K562 (cell line): ENCODE data around the gene DYSF. TPM values are rescaled to one million over a fixed set of nuclear protein-coding genes. Genes with fewer than 3 reads are reported as not detected.

Experiments used
- ATAC-seq: fragments of 200-7000 bp; cut with Tn5 transposase; 3 replicates; pipeline ENCODE4 v1.9.1; 2020; ENCODE audit warnings: moderate library complexity
- BruUV-seq: library from RNA; stranded (reverse); fragments of 400-500 nt; replicated peaks from 2 replicates; lab custom pipeline; 2021; lab: Mats Ljungman, UMichigan
- CTCF ChIA-PET: fragments of 300-600 bp; formaldehyde crosslinking; extraction: SDS; loops from one replicate; lab custom pipeline; 2021; ENCODE audit warnings: low intra/inter-chr PET ratio; lab: Yijun Ruan, JAX
- POLR2A ChIA-PET: fragments of 300-600, 350-650 bp; sonication (Branson Sonifier 250); formaldehyde crosslinking; extraction: SDS; loops from one replicate; lab custom pipeline; 2021; ENCODE audit warnings: antibody characterized with exemption, inconsistent platforms; lab: Yijun Ruan, JAX
- DNase-seq, 4 experiments: peaks; one replicate each; pipeline versions ENCODE4 v3.0.0 to v3.0.0-alpha.2; 2011 to 2018; ENCODE audit warnings: low spot score in 3 of 4, mixed read lengths in 3 of 4; ENCODE audit errors: extremely low read depth in 1 of 4
- FAIRE-seq: peaks from 2 replicates; lab custom pipeline; 2011; peaks lifted over from hg19 to GRCh38; lab: Jason Lieb, UNC
- H2AFZ ChIP-seq: 2 replicates; pipeline ENCODE4 v1.6.0; 2011; ENCODE audit warnings: low read depth, low read length, control low read depth, inconsistent platforms
- H3K27ac ChIP-seq: fragments of 200-600 bp; 3 replicates; pipeline ENCODE4 v1.8.0; 2011; ENCODE audit warnings: low read depth, mild to moderate bottlenecking, control low read depth, inconsistent platforms, low read length, moderate library complexity, mixed read lengths; ENCODE audit errors: extremely low read depth
- H3K27me3 ChIP-seq, 2 experiments: fragments of 300-600 bp in 1 of 2; 2 replicates in 1 of 2; 3 replicates in 1 of 2; pipeline versions ENCODE4 v1.6.0 to v1.8.0; 2011; ENCODE audit warnings: inconsistent platforms in 2 of 2, low read length in 2 of 2, mild to moderate bottlenecking in 1 of 2, mixed read lengths in 1 of 2, moderate library complexity in 1 of 2; ENCODE audit not compliant: control insufficient read depth in 2 of 2, insufficient read depth in 2 of 2
- H3K36me3 ChIP-seq: fragments of 300-600 bp; 3 replicates; pipeline ENCODE4 v1.8.0; 2011; ENCODE audit warnings: mild to moderate bottlenecking, low read length, inconsistent platforms; ENCODE audit not compliant: control insufficient read depth, insufficient read depth
- H3K4me1 ChIP-seq, 2 experiments: fragments of 200-600 bp in 1 of 2; replicated peaks in 1 of 2; 2 replicates in 1 of 2; 3 replicates in 1 of 2; pipeline versions ENCODE4 v1.5.1 to v1.8.0; 2011; ENCODE audit warnings: inconsistent platforms in 2 of 2, low read length in 2 of 2, mild to moderate bottlenecking in 1 of 2, mixed read lengths in 1 of 2, moderate library complexity in 1 of 2; ENCODE audit not compliant: control insufficient read depth in 2 of 2, insufficient read depth in 2 of 2
- H3K4me2 ChIP-seq: 2 replicates; pipeline ENCODE4 v1.6.1; 2011; ENCODE audit warnings: low read length, control low read depth, inconsistent platforms, mixed read lengths; ENCODE audit not compliant: insufficient read depth
- H3K4me3 ChIP-seq: fragments of 200-600 bp; sonication (generic), shearing (Covaris generic); 2 replicates; pipeline ENCODE4 v1.5.1; 2016; ENCODE audit warnings: control low read depth, inconsistent platforms
- H3K79me2 ChIP-seq: fragments of 200-600 bp; 3 replicates; pipeline ENCODE4 v1.8.0; 2011; ENCODE audit warnings: low read length, inconsistent platforms; ENCODE audit not compliant: control insufficient read depth, insufficient read depth
- H3K9ac ChIP-seq, 2 experiments: 2 replicates each; pipeline versions ENCODE4 v1.6.0 to v1.6.1; 2011; ENCODE audit warnings: low read depth in 2 of 2, low read length in 2 of 2, control low read depth in 1 of 2, inconsistent platforms in 1 of 2, mild to moderate bottlenecking in 1 of 2, mixed read lengths in 1 of 2; ENCODE audit not compliant: insufficient read depth in 1 of 2
- H3K9me1 ChIP-seq: one replicate; pipeline ENCODE4 v1.6.0; 2011; ENCODE audit warnings: inconsistent platforms, mild to moderate bottlenecking, low read length, moderate library complexity; ENCODE audit not compliant: control insufficient read depth, insufficient read depth
- H3K9me3 ChIP-seq: replicated peaks from 2 replicates; pipeline ENCODE4 v1.5.1; 2011; ENCODE audit warnings: low read depth, low read length, inconsistent platforms; ENCODE audit not compliant: control insufficient read depth, insufficient read depth
- H4K20me1 ChIP-seq: replicated peaks from 2 replicates; pipeline ENCODE4 v1.6.1; 2011; ENCODE audit warnings: low read length, inconsistent platforms, mixed read lengths; ENCODE audit not compliant: control insufficient read depth, insufficient read depth
- CAMTA2 ChIP-seq: fragments of 250-450 bp; sonication (Bioruptor Pico); conservative IDR thresholded peaks from 2 replicates; pipeline ENCODE4 v1.5.1; 2022
- CBFB ChIP-seq: sonication (generic); formaldehyde crosslinking; IDR thresholded peaks from 2 replicates; pipeline ENCODE4 v1.4.0; 2020; ENCODE audit warnings: mild to moderate bottlenecking, missing genetic modification reagents
- CCNT2 ChIP-seq: IDR thresholded peaks from 2 replicates; pipeline ENCODE4 v1.6.1; 2011; ENCODE audit warnings: borderline replicate concordance, low read depth, mild to moderate bottlenecking, moderate library complexity, mixed read lengths, low read length; ENCODE audit not compliant: insufficient read length; ENCODE audit errors: extremely low read depth
- CHD2 ChIP-seq: IDR thresholded peaks from 2 replicates; pipeline ENCODE4 v1.6.1; 2011; ENCODE audit warnings: low read depth, low read length
- CREM ChIP-seq: IDR thresholded peaks from 2 replicates; pipeline ENCODE4 v1.6.1; 2014; ENCODE audit warnings: antibody characterized with exemption, low read depth
- FOXA1 ChIP-seq: fragments of 450-650 bp; IDR thresholded peaks from 2 replicates; pipeline ENCODE4 v1.6.1; 2016; ENCODE audit warnings: mild to moderate bottlenecking, borderline replicate concordance
- KLF6 ChIP-seq: fragments of 250-450 bp; sonication (Bioruptor Pico); IDR thresholded peaks from 2 replicates; pipeline ENCODE4 v1.4.0; 2020; ENCODE audit warnings: mild to moderate bottlenecking, moderate library complexity, borderline replicate concordance
- MCM2 ChIP-seq: fragments of 450-650 bp; IDR thresholded peaks from 2 replicates; pipeline ENCODE4 v1.6.1; 2017; ENCODE audit warnings: low read depth, mild to moderate bottlenecking
- MXI1 ChIP-seq: IDR thresholded peaks from 2 replicates; pipeline ENCODE4 v1.6.1; 2011; ENCODE audit warnings: low read depth, mild to moderate bottlenecking, improper control_type of control experiment, low read length
- MYC ChIP-seq, 2 experiments: fragments of 250-450 bp in 1 of 2; sonication (Bioruptor Pico) in 1 of 2; IDR thresholded peaks; 2 replicates each; pipeline versions ENCODE4 v1.5.1 to v1.6.1; 2012 to 2021; ENCODE audit warnings: low read depth in 2 of 2, borderline replicate concordance in 1 of 2, improper control_type of control experiment in 1 of 2, low read length in 1 of 2, mild to moderate bottlenecking in 1 of 2, moderate library complexity in 1 of 2
- POLR3A ChIP-seq: IDR thresholded peaks from 2 replicates; pipeline ENCODE4 v1.6.1; 2011; ENCODE audit warnings: borderline replicate concordance, mild to moderate bottlenecking, moderate library complexity; ENCODE audit not compliant: insufficient read length, insufficient read depth; ENCODE audit errors: extremely low read depth
- RAD51 ChIP-seq: fragments of 450-650 bp; IDR thresholded peaks from 2 replicates; pipeline ENCODE4 v1.7.1; 2016; ENCODE audit warnings: low read depth, mild to moderate bottlenecking, borderline replicate concordance
- TAF7 ChIP-seq: fragments of 450-650 bp; IDR thresholded peaks from 2 replicates; pipeline ENCODE4 v1.6.1; 2016; ENCODE audit warnings: missing genetic modification characterization, missing compliant biosample characterization
- YY1 ChIP-seq, 3 experiments: IDR thresholded peaks; 2 replicates each; pipeline ENCODE4 v1.6.1; 2011; ENCODE audit warnings: low read length in 2 of 3, mild to moderate bottlenecking in 2 of 3, moderate library complexity in 2 of 3, borderline replicate concordance in 1 of 3, control low read depth in 1 of 3, low read depth in 1 of 3; ENCODE audit not compliant: insufficient read depth in 3 of 3, insufficient replicate concordance in 2 of 3, control insufficient read depth in 1 of 3, insufficient read length in 1 of 3; ENCODE audit errors: extremely low read depth in 1 of 3
- ZFP1 ChIP-seq: fragments of 450-650 bp; formaldehyde crosslinking; IDR thresholded peaks from 2 replicates; pipeline ENCODE4 v1.4.0; 2020; ENCODE audit warnings: mild to moderate bottlenecking, mixed read lengths
- ZKSCAN1 ChIP-seq: fragments of 150-350 bp; IDR thresholded peaks from 2 replicates; pipeline ENCODE4 v1.6.1; 2016; ENCODE audit warnings: low read depth, low read length
- ZNF217 ChIP-seq: sonication (generic); formaldehyde crosslinking; IDR thresholded peaks from 2 replicates; pipeline ENCODE4 v1.8.0; 2022; ENCODE audit warnings: mild to moderate bottlenecking, missing genetic modification reagents
- WGBS: fragments of 100-300 bp; shearing (Covaris generic); methylation state at CpG from one replicate; pipeline ENCODE4 v1.1.6; 2016; ENCODE audit warnings: low coverage, mixed read lengths; ENCODE audit not compliant: insufficient coverage; ENCODE audit errors: missing lambda C conversion rate; 5-methylcytosine and 5-hydroxymethylcytosine counted together
- in situ Hi-C: fragments of 300-500 bp; cut with MboI; formaldehyde crosslinking; loops from 4 replicates; pipeline ENCODE4 v1.15.0; 2018; ENCODE audit warnings: inconsistent platforms, mixed read lengths
- intact Hi-C: fragments of 100-400 bp; cut with micrococcal nuclease; formaldehyde crosslinking; loops from 2 replicates; pipeline ENCODE4 v1.14.2; 2022
- polyA plus RNA-seq, 8 experiments: library from polyadenylated mRNA; depleted of rRNA in 4 of 8; stranded (reverse) in 5 of 8; unstranded in 3 of 8; fragments of >200 nt; fragmentation: Nextera tagmentation in 2 of 8; fragmentation: Illumina TruSeq in 1 of 8; extraction: Ambion mirVana in 2 of 8; extraction: Trizol in 1 of 8; gene quantifications; 2 replicates each; pipeline versions ENCODE4 v1.2.1 to v1.2.3, GENCODE V29; 2011 to 2014; ENCODE audit warnings: inconsistent platforms in 1 of 8, missing spikeins in 1 of 8
- total RNA-seq, 7 experiments: library from RNA; depleted of rRNA in 6 of 7; stranded (reverse); fragments of >200 nt in 6 of 7; fragmentation: Illumina TruSeq in 2 of 7; extraction: Trizol in 2 of 7; gene quantifications; 2 replicates each; pipeline versions ENCODE4 v1.2.1 to v1.2.3, GENCODE V29; 2011 to 2021; ENCODE audit warnings: low replicate concordance in 1 of 7
- TF ChIP-seq, protein P1 (sequence below): fragments of 450-650 bp; IDR thresholded peaks from 2 replicates; pipeline ENCODE4 v1.6.1; 2018; ENCODE audit warnings: mild to moderate bottlenecking, low read depth; ENCODE audit not compliant: partially characterized antibody
- TF ChIP-seq, protein P2 (sequence below): sonication (generic); formaldehyde crosslinking; IDR thresholded peaks from 2 replicates; pipeline ENCODE4 v1.8.0; 2022; ENCODE audit warnings: mild to moderate bottlenecking, missing genetic modification reagents

The DYSF gene
- total and polyA plus RNA-seq, 9 of the 15 experiments (the other 6 are each of a cell fraction or from before 2014, with no cell fraction given) = 0.01 to 0.80 (median 0.29) TPM

DNA sequence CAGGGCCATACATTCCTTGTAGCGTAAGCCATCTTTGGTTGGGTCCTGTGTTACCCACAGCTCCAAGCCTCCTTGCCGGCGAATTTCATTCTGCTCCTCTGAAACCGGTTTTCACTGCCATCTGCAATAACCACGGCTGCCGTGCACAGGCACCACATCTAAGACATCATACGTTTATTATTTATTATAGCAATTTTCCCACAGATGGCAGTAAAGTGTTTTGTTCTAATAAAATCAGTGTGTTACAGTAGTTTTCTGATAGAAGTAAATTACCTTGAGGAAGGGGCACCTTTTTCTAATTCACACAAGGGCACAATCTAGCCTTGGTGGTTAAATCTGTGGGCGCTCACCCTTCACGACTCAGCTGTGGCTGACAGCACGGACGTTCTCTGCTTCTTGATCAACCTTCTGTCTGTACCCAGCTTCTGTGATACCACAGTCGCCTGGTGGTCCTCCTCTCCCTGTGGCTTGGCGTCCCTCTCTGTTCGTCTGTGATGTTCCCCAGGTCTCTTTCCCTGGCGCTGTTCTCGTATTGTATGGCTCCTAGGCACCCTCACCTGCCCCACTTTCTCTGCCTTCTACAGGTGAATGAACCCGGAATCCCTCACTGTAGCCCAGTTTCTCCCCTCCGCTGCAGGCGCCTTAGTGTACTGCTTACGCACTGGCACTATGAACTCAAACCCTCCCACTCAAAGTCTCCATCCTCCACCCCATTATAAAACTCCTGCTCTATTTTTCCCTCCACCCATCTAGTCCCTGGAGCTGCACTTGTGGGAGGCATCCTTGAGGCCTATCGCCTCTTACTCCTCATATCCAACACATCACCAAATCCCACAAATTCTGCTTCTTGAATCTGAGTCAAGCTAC is 236.8 kb downstream of the DYSF start:
- in situ Hi-C loops (no loop called here), intact Hi-C loops (no loop called here)
- H3K36me3 ChIP-seq = no peaks in the 10 kb centered on the region
- CTCF ChIA-PET = interaction anchor here (0.7 to 1.0 kb wide), 2 partner anchors 108 to 109 kb away, joined by 3 read pairs; no protein-coding TSS in a partner anchor
- H3K79me2 ChIP-seq = no peaks in the 10 kb centered on the region
- no peak for FAIRE-seq
- no TSS peak for BruUV-seq
- H3K4me1 ChIP-seq = peaks cover 0 to 4% of the 10 kb centered on the region in 2 experiments; a peak in 1 of 5 replicates
- H3K4me2 ChIP-seq = no peak overlapping the region
- 0 out of 2 replicates have a peak, but pooled peaks cover 3% of the 10 kb centered on the region for H4K20me1 ChIP-seq
- H3K27ac ChIP-seq = no peak overlapping the region
- TF ChIP-seq ZFP1 (CRISPR knock-in tag) = no peak
- no peak for TF ChIP-seq MXI1
- no peak for TF ChIP-seq MYC (IDR thresholded peaks at IDR 0.05; ENCODE audit: low read depth, low read length)
- TF ChIP-seq MYC (CRISPR knock-in tag; IDR thresholded peaks at IDR 0.05; ENCODE audit: borderline replicate concordance, low read depth) = no peak
- TF ChIP-seq YY1 (IDR thresholded peaks at IDR 0.05; ENCODE audit: borderline replicate concordance in 1 of 3, control insufficient read depth in 1 of 3, extremely low read depth in 1 of 3, insufficient read depth in 3 of 3, insufficient read length in 1 of 3, insufficient replicate concordance in 2 of 3, low read depth in 1 of 3, low read length in 2 of 3) = no peak
- TF ChIP-seq, protein P1, sequence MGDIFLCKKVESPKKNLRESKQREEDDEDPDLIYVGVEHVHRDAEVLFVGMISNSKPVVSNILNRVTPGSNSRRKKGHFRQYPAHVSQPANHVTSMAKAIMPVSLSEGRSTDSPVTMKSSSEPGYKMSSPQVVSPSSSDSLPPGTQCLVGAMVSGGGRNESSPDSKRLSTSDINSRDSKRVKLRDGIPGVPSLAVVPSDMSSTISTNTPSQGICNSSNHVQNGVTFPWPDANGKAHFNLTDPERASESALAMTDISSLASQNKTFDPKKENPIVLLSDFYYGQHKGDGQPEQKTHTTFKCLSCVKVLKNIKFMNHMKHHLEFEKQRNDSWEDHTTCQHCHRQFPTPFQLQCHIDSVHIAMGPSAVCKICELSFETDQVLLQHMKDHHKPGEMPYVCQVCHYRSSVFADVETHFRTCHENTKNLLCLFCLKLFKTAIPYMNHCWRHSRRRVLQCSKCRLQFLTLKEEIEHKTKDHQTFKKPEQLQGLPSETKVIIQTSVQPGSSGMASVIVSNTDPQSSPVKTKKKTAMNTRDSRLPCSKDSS = no peak
- TF ChIP-seq ZNF217 (CRISPR knock-in tag) = no peak
- no peak for TF ChIP-seq POLR3A
- no peak for TF ChIP-seq RAD51
- TF ChIP-seq CCNT2 = no peak
- TF ChIP-seq ZKSCAN1 = no peak
- no peak for TF ChIP-seq CREM
- TF ChIP-seq CBFB (CRISPR knock-in tag) = no peak
- no peak for TF ChIP-seq KLF6 (CRISPR knock-in tag)
- TF ChIP-seq MCM2 = no peak
- no peak for TF ChIP-seq TAF7 (tag)
- TF ChIP-seq, protein P2, sequence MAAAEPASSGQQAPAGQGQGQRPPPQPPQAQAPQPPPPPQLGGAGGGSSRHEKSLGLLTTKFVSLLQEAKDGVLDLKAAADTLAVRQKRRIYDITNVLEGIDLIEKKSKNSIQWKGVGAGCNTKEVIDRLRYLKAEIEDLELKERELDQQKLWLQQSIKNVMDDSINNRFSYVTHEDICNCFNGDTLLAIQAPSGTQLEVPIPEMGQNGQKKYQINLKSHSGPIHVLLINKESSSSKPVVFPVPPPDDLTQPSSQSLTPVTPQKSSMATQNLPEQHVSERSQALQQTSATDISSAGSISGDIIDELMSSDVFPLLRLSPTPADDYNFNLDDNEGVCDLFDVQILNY (CRISPR knock-in tag) = no peak
- no peak for TF ChIP-seq FOXA1
- TF ChIP-seq CAMTA2 (CRISPR knock-in tag) = no peak
- TF ChIP-seq CHD2 = no peak
- TF ChIP-seq, all 486 proteins: peak for 0
- POLR2A ChIA-PET = interaction anchor here (0.6 to 0.7 kb wide), 5 partner anchors 10 to 802 kb away, joined by 3 read pairs; no protein-coding TSS in a partner anchor
- no peak for DNase-seq
- Histone ChIP-seq H3K27me3 (peaks cover 34 to 80% of the 10 kb centered on the region in 2 experiments), H3K9me3 (no peaks in the 10 kb centered on the region), H2AFZ (no peak overlapping the region), H3K9ac (no peak overlapping the region), H3K4me3 (no peak overlapping the region), H3K9me1 (no peaks in the 10 kb centered on the region)
- WGBS = 3% methylated on average over 21 of the region's 21 CpGs
- ATAC-seq = no peak
